KBM-7 (cell line): Measurements from ENCODE around the gene PRR35.
"Not testable (repeated sequence)": the region's sequence is repeated elsewhere in the genome, so short reads cannot be mapped to it uniquely, and the experiment has no call there.

Experiments used
- DNase-seq: peaks from one replicate; pipeline ENCODE4 v3.0.0-alpha.2; 2015
- in situ Hi-C: fragments of 300-500 bp; cut with MboI; formaldehyde crosslinking; loops from 2 replicates; pipeline ENCODE4 v1.14.3; 2020; ENCODE audit warnings: low sequenced_read_pairs, low pct_unique_long_range_greater_than_20kb, mixed read lengths

PRR35 gene

DNA sequence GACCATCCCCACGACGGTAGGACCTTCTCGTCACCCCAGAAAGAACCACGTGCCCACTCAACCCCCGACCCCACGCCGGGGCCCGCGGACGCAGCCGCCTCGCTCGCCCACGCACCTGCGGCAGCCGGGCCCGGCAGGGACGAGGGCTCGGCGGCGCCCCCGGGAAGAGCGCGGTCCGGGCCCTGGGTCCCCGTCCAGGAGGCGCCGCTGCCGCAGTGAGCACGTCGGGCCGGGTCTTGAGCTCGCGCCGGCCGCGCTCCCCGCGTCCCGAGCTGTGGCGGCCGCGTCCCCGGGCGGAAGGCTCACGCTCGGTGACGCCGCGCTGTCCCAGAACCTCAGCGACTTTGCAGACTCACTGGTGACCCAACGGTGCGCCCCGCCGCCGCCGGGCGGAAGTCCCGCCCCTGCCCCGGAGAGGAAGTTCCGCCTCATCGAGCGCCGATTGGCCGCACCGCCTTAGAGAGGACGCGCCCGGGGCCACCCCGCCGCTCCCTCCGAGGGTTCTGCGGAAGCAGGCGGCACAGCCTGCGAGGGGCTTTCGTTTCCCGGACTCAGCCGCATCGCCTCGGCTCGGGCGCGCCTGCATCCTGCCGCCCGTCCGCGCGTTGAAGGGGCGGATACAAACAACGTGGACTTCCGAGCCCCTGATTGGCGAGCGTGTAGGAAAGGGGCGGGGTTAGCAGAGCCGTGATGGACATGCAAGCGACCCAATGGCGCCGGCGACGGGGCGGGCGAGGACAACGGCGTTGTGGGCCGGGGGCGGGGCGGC, 28.9 kb downstream of the PRR35 start:
- in situ Hi-C loops: no loop called here
- DNase-seq: peak; percentile 96

DNA sequence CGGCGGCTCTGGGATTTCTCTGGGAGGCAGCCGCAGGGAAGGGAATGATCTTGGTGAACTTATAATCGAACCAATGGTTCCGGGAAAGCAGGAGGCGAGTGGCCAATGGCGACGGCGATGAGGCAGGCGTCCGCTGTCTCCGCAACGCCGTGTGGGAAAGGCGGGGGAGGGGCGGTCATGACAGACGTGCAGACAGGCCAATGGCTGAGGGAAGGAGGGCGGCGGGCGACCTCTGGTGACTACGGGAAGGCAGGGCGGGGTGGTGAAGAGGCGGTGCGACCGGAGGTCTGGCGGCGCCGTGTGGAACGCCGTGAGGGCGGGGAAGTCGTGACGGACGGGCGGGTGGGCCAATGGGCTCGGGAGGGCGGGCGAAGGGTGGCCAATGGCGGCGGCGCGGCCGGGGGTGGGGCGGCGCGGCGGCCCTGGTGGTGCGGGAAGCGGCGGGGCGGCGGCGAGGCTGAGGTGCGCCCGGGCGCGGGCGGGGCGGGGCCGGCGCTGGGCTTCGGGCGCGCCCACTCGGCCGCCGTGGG, 29.5 kb downstream of the PRR35 start, which contains the start of gene RAB40C:
Gene RAB40C, plus strand, starts transcription at position 409 of the 530 bp plus-strand sequence. CDS start 226 bp downstream, outside the sequence.
- peak; percentile 95 for DNase-seq
- in situ Hi-C loops: no loop called here

DNA sequence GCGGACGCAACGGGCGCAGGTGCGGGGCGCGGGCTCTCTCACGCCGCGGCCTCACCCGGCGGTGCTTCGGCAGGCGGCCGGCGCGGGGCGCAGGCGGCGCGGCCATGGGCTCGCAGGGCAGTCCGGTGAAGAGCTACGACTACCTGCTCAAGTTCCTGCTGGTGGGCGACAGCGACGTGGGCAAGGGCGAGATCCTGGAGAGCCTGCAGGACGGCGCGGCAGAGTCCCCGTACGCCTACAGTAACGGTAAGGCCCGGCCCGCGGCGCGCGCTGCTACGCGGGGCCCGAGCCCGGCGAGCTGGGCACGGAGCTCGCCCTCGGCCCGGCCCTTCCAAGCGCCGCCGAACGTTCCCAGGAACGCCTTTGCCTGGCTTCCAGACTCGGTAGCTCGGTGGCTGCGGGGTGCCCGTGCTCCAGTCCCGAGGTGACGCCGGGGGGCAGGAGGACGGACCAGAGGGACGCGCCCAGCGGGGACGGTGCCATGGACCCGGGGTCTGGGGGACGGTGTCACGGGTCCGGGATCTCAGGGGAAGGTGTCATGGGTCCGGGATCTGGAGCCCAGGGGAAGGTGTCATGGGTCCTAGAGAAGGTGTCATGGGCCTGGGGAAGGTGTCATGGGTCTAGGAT, 30.1 kb downstream of the PRR35 start:
- in situ Hi-C loops: no loop called here
- DNase-seq: peak; percentile 19

DNA sequence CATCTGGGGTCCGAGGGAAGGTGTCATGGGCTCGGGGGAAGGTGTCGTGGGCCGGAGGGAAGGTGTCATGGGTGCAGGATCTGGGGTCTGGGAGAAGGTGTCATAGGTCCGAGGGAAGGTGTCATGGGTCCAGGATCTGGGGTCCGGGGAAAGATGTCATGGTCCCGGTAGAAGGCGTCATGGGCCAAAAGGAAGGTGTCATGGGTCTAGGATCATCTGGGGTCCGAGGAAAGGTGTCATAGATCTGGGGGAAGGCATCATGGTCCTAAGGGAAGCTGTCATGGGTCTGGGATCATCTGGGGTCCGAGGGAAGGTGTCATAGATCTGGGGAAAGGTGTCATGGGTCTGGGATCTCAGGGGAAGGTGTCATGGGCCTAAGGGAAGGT, 30.6 kb downstream of the PRR35 start:
- in situ Hi-C loops: no loop called here
- DNase-seq: no peak

DNA sequence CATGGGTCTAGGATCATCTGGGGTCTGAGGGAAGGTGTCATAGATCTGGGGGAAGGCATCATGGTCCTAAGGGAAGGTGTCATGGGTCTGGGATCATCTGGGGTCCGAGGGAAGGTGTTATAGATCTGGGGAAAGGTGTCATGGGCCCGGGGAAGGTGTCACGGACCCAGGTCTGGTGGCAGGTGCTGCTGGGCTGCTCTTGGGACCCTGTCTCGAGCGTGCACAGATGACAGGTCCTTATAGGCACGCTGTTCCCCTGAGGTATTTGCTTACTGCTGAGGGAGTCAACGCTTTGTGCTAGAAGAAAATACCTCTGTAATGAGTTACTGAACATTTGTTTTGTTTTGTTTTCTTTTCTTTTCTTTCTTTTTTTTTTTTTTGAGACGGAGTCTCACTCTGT, 31.0 kb downstream of the PRR35 start:
- DNase-seq: no peak
- in situ Hi-C loops: no loop called here

DNA sequence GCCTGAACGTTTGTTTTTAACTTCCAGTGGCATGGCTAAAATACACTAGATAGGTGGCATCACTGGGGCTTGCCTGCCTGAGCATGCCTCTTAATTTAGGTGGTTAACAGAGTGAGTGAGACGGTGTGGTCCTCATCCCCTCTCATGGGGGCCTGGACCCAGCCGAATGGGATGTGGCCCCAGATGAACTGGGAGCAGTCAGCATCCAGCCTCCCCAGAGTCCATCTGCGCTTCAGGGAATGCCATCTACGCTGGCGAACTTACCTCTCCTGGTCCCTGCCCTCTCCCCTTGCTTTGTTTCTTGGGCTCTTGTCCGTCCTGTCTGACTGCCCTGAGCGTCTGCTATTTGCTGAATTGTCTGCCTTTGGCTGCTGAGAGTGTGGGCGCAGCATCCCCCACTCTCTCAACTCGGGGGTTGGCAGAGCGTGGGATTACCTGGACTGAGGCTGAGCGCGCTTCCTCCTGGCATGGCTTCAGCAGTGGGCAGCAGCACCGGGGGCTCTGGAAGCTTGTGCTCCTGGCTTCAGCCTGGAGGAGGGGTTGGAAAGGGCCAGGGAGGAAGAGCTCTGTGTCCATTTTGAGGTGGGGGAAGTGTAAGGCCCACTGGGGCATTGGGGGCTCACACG, 31.8 kb downstream of the PRR35 start:
- no peak for DNase-seq
- in situ Hi-C loops: no loop called here

DNA sequence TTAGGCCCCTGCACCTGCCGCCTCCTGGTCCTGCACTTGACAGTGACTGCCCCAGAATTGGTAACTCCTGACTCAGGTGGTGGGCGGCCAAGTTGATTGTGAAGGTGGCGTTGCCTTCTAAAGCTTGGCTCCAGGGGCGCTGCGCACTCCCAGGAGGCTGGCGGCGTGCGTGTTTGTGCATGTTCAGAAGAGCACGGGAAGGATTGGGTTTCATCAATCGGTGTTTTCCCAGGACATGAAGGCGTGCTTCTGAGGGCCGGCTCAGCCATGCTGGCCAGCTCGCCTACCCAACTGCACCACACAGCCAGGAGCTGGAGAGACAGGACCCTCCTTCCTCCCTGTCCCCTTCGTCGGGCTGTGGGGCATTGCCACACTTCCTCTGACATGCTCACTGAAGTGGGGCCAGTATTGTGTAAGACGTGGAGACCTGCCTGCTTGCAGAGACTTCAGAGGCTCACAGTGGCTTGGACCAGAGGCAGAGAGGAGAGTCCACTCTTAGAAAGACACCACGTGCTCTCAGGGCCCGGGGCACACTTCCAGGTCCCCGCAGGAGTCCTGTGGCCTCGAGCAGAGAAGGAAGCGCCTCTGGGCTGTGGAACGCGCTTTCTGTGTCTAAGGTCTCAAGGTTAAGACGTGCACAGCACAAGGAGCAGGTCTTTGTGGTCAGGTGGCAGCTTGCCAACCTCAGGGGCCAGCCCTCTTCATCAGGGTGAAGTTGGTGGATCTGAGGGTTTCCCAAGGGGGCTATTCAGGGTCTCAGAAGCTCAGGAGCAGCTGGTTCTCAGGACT, 32.5 kb downstream of the PRR35 start:
- in situ Hi-C loops: no loop called here
- peak; percentile 78 for DNase-seq

DNA sequence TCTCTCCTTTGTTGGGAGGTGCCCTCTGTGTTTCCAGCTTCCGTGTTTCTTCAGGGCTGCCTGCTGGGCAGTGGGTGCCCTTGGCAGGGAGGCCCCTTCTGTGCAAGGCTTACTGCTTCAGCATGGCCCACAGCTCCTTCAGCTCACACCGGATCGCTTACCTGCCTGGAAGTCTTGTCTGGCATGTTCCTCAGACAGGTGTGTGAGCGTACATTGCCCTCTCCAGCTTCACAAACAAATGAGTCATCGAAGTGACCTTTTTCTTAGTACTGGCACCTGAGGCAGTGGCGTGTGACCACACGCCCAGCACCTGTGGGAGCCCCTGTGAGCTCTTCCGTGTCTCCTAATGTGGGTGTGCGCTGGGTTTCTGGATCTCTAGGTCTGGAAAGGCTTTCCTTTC, 33.2 kb downstream of the PRR35 start:
- DNase-seq: no peak
- in situ Hi-C loops: no loop called here

DNA sequence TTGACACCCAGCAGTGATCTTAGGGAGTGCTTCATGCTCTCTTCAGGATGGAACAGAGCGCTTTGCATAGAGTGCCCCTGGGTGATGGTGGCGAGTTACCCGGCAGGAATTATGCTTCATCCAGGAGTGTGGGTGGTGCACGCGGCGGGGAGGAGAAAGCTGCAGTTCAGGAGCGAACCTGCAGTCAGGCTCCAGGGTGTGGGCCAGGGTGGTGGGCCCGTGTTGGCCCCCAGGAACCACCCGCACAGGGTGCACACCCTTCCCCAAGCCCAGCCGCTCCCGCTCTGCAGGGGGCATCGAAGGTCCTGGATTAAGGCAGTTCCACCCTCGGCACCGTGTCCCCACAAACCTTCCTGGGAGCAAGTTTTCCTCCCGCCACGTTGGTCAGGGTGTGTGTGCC, 33.6 kb downstream of the PRR35 start:
- in situ Hi-C loops: no loop called here

DNA sequence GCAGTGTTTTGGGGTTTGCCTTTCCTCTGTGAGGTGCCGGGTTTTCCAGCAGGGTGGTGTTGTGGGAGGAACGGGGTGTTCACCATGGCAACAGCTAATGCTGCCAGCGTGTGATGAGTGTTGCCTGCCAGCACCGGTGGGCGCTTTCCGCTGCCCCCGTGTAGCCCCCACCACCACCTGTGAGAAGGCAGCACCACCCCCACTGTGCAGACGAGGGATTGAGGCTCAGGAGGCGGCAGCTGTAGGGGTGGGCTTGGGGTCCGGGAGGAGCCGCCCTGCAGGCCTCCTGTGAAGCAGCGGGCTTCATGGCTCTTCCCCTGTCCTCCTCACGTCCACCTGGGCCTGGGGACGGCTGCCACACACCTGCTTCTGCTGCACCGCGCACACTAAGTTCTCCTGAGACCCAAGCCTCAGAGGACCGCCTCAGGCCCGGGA, 34.9 kb downstream of the PRR35 start:
- no peak for DNase-seq
- in situ Hi-C loops: no loop called here

More for the DNA sequence above, 33.6 kb downstream of the PRR35 start:
- DNase-seq: no peak

DNA sequence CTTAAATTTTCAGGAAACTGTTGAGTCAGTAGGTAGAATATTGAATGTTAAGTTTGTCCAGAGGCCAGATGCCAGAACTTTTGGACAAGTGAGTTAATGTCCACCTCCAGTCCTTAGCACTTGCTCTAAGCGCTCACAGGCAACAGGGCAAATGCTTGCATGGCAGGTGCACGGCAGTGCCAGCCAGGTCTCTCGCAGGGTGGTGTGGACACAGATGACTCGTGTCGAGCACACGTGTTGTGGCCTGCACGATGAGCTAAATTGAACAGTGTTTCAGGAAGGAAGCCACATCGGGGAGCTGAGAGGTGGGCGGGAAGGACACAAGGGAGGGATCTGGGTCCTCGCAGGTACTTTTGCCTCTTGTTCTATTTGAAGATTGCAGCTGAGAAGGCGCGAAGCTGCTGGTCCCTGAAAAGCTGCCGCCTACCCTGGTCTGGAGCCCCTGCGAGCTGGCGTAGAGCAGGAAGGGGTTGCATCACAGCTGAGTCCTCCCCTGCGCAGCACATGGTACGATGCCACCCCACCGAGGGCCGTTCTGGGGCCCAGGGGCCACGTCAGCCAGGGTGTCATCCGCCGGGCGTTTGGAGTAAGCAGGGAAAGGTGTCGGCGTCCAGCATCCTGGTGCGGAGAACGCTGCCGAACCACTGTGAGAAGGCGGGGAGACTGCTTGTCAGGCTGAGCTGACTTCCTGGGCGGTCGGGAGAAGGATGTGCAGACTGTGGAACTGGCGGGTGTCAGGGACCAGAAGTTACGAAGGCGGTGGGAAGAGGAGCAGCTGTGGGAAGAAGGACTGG, 35.9 kb downstream of the PRR35 start:
- no peak for DNase-seq
- in situ Hi-C loops: no loop called here

DNA sequence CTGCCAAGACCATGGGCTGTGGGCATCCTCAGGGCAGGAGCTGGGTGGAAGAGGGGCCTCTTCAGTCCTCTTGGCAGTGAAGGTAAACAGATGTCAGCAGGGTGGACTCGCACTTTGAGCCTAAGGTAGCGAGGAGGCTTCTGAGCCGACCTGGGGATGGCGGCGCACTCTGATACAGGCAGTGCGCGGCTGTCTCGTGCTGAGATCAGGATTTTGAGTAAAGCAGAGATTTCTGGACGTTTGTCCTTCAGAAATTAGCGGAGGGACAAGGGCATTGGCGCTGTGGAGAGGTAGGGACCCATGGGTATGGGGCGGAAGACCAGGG, 36.5 kb downstream of the PRR35 start:
- DNase-seq: no peak
- in situ Hi-C loops: no loop called here

DNA sequence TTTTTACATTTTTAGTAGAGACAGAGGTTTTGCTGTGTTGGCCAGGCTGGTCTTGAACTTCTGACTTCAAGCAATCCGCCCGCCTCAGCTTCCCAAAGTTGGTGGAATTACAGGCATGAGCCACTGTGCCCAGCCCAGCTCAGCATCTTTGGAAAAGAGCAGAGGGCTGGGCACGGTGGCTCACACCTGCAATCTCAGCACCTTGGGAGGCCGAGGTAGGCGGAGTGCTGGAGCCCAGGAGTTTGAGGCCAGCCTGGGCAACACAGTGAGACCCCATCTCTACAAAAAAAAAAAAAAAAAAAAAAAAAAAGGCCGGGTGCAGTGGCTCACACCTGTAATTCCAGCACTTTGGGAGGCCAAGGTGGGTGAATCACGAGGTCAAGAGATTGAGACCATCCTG, 37.5 kb downstream of the PRR35 start:
- in situ Hi-C loops, DNase-seq: not testable (repeated sequence)

DNA sequence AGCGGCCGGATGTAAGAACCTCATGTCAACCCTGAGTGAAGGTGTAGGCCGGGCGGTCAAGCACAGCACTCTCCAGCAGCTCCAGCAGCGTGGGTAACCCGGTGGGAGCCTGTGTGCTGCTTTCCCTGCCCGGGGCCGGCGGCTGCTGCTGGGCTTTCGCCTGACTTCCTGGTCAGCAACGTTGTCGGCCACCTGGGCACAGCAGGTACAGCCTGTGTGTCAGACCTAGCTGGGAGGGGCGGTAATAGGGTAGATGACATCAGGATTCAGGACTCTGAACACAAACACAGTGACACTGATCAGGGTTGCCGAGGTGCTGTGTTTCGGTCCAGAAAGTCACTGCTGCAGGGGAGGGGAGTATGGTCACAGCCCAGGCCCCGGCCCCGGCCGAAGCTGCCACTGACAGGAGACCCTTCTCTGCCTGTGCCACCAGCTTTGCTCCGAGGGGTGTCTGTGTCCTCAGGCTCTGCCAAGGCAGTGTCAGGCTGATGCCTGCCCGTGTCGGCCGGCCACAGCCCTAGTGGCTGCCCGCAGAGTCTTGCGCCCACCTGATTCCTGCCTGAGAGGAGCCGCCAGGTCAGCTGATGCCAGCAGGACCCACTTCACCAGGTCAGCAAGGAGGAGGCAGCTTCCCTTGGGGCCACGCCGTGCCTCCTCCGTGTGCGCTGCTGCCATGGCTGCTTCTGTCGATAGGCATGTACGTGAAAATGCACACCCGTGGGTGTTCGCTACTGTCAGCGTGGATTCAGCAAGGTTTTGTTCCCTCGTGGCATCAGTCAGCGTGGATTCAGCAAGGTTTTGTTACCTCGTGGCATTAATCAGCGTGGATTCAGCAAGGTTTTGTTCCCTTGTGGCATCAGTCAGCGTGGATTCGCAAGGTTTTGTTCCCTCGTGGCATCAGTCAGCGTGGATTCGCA, 38.9 kb downstream of the PRR35 start:
- no peak for DNase-seq
- in situ Hi-C loops: no loop called here

DNA sequence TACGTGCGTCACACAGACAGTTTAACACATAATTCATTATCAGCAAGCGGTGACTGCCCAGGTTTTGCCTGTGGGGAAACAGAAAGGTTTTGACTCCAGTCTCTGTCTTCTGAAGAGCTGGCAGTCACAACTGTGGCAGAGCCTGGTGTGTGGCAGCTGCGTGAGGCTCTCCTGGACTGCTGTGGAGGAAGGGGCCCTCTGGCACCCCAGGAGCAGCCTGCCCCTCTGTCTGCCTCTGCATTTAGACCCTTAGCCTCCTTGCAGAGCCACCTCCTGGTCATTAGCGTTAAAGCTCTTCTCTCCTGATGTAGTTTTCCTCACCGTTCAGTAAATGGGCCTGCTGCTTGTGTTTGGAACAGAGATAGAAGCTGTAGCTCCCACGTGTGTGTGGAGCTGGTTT, 40.6 kb downstream of the PRR35 start:
- DNase-seq: peak; percentile 37

DNA sequence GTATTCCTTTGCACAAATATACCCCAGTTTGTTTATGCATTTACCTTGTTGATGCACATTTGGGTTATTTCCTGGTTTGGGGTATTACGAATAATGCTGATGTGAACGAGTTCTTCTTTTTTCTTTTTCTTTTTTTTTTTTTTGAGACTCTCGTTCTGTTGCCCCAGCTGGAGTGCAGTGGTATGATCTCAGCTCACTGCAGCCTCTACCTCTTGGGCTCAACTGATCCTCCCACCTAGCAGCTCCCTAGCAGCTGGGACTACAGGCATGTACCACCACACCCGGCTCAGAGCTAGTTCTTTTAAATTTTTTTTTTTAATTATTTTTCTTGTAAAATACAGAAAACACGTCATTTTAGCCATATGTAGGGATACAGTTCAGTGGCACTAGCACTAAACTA, 43.7 kb downstream of the PRR35 start:
- in situ Hi-C loops: no loop called here
- DNase-seq: no peak

More for the DNA sequence above, 40.6 kb downstream of the PRR35 start:
- in situ Hi-C loops: no loop called here

DNA sequence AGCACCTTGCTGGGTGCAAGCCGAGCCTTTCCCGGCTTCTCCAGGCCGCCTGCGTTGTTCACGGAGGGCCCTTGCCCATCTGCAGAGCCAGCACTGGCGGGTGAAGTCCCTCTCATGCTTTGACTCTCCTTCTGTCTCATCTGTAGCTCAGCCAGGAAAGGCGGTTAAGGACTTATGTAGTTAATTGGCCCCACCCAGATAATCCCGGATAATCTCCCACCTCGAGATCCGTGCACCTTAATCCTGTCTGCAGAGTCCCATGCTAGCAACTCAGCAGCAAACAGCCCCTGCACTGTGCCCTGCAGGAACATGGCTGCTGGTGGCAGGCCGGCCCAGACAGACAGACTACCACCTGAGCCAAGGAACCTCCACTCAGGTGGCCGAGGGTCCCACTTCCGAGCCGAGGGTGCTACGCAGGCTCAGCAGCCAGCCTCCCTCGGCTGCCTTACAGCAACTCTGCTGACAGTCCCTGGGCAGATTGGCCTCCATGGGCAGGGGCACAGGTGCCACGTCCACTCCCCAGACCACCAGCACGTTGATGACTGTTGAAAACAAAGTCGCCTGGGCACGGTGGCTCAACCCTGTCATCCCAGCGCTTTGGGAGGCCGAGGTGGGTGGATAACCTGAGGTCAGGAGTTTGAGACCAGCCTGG, 46.6 kb downstream of the PRR35 start:
- in situ Hi-C loops: no loop called here
- no peak for DNase-seq
